Measurements from ENCODE around the gene GYG2.
"Not testable (repeated sequence)": the region's sequence is repeated elsewhere in the genome, so short reads cannot be mapped to it uniquely, and the experiment has no call there.

GYG2 gene

GRCh38 chrX:2828344-2828958, at the start of gene GYG2:
Gene GYG2, plus strand, starts transcription at chrX:2828930. Its CDS starts 1,259 bp downstream, at chrX:2830189.
- DNase-seq = no peak

GRCh38 chrX:2780472-2781225, 48.1 kb upstream of the GYG2 start:
- not testable (repeated sequence) for DNase-seq

- no peak for DNase-seq
These were observed 47.5 kb upstream of the GYG2 start for GRCh38 chrX:2781226-2781571.

GRCh38 chrX:2781698-2782097, 47.0 kb upstream of the GYG2 start:
- DNase-seq = no peak

- no peak for DNase-seq
These were observed 46.6 kb upstream of the GYG2 start for GRCh38 chrX:2782171-2782570.

GRCh38 chrX:2782778-2783177, 46.0 kb upstream of the GYG2 start:
- no peak for DNase-seq

- no peak for DNase-seq
These were observed 44.7 kb upstream of the GYG2 start for GRCh38 chrX:2784026-2784425.

GRCh38 chrX:2785538-2785937, 43.2 kb upstream of the GYG2 start:
- no peak for DNase-seq

- no peak for DNase-seq
These were observed 39.8 kb upstream of the GYG2 start for GRCh38 chrX:2788980-2789379.

GRCh38 chrX:2789569-2789968, 39.2 kb upstream of the GYG2 start:
- DNase-seq = no peak

- no peak for DNase-seq
These were observed 35.0 kb upstream of the GYG2 start for GRCh38 chrX:2793752-2794151.

GRCh38 chrX:2794336-2794735, 34.4 kb upstream of the GYG2 start:
- no peak for DNase-seq

- DNase-seq = not testable (repeated sequence)
These were observed 31.9 kb upstream of the GYG2 start for GRCh38 chrX:2796808-2797207.

GRCh38 chrX:2799369-2799768, 29.4 kb upstream of the GYG2 start:
- DNase-seq = no peak

GRCh38 chrX:2799980-2800379, 28.8 kb upstream of the GYG2 start:
- not testable (repeated sequence) for DNase-seq

- no peak for DNase-seq
These were observed 27.5 kb upstream of the GYG2 start for GRCh38 chrX:2801223-2801622.

GRCh38 chrX:2802376-2803090, 26.2 kb upstream of the GYG2 start:
- not testable (repeated sequence) for DNase-seq

GRCh38 chrX:2803486-2803885, 25.2 kb upstream of the GYG2 start:
- not testable (repeated sequence) for DNase-seq

- not testable (repeated sequence) for DNase-seq
These were observed 24.5 kb upstream of the GYG2 start for GRCh38 chrX:2804106-2804843.

GRCh38 chrX:2804858-2805257, 23.9 kb upstream of the GYG2 start:
- DNase-seq = not testable (repeated sequence)

GRCh38 chrX:2811271-2811670, 17.5 kb upstream of the GYG2 start:
- DNase-seq = no peak

GRCh38 chrX:2812161-2812907, 16.4 kb upstream of the GYG2 start:
- not testable (repeated sequence) for DNase-seq

GRCh38 chrX:2817036-2817435, 11.7 kb upstream of the GYG2 start:
- DNase-seq = no peak
